Caco-2 (cell line): ENCODE data around the gene TMA16. TPM values are rescaled to one million over a fixed set of nuclear protein-coding genes. Genes with fewer than 3 reads are reported as not detected.
A peak's percentile ranks its signal among the peaks of the same experiment; 100 is the strongest.

Experiments
- BruUV-seq: library from RNA; stranded (reverse); fragments of 400-500 nt; replicated peaks from 2 replicates; lab custom pipeline; 2021; lab: Mats Ljungman, UMichigan
- CTCF ChIA-PET: fragments of 300-600 bp; sonication (Branson Sonifier 250); formaldehyde crosslinking; loops from one replicate; lab custom pipeline; 2022; ENCODE audit warnings: antibody characterized with exemption; lab: Charles Lee
- POLR2A ChIA-PET: fragments of 300-600 bp; sonication (Branson Sonifier 250); formaldehyde crosslinking; loops from one replicate; lab custom pipeline; 2022; ENCODE audit warnings: antibody characterized with exemption; lab: Charles Lee
- DNase-seq, 2 experiments: peaks; one replicate each; pipeline versions ENCODE4 v3.0.0 to v3.0.0-alpha.2; 2020 to 2022
- H3K27me3 ChIP-seq: replicated peaks from 2 replicates; pipeline ENCODE4 v1.6.0; 2011; ENCODE audit warnings: low read length; ENCODE audit not compliant: control insufficient read depth, insufficient read depth
- H3K36me3 ChIP-seq: 2 replicates; pipeline ENCODE4 v1.5.1; 2011; ENCODE audit warnings: low read length; ENCODE audit not compliant: control insufficient read depth, insufficient read depth
- H3K4me1 ChIP-seq: fragments of 250-450 bp; sonication (Bioruptor Pico); 2 replicates; pipeline ENCODE4 v1.5.1; 2020; ENCODE audit warnings: mild to moderate bottlenecking
- H3K4me3 ChIP-seq: 2 replicates; pipeline ENCODE4 v1.5.1; 2011; ENCODE audit warnings: low read depth, mild to moderate bottlenecking, control low read depth, low read length
- H3K9me3 ChIP-seq: fragments of 250-450 bp; sonication (Bioruptor Pico); 2 replicates; pipeline ENCODE4 v1.5.1; 2020; ENCODE audit warnings: mild to moderate bottlenecking, moderate library complexity
- H3K27ac Mint-ChIP-seq: one replicate; pipeline ENCODE4 v1.8.0; 2022; ENCODE audit warnings: mixed read lengths; ENCODE audit not compliant: unreplicated experiment
- H3K27me3 Mint-ChIP-seq: one replicate; pipeline ENCODE4 v1.8.0; 2022; ENCODE audit warnings: mixed read lengths; ENCODE audit not compliant: insufficient read depth, unreplicated experiment
- H3K36me3 Mint-ChIP-seq: one replicate; pipeline ENCODE4 v1.8.0; 2022; ENCODE audit warnings: mild to moderate bottlenecking, mixed read lengths; ENCODE audit not compliant: insufficient read depth, unreplicated experiment
- H3K4me1 Mint-ChIP-seq: one replicate; pipeline ENCODE4 v1.8.0; 2022; ENCODE audit warnings: low read depth, mixed read lengths; ENCODE audit not compliant: unreplicated experiment
- H3K4me3 Mint-ChIP-seq: one replicate; pipeline ENCODE4 v1.8.0; 2022; ENCODE audit warnings: mild to moderate bottlenecking, moderate library complexity, mixed read lengths; ENCODE audit not compliant: unreplicated experiment
- H3K9me3 Mint-ChIP-seq: one replicate; pipeline ENCODE4 v1.8.0; 2022; ENCODE audit warnings: mixed read lengths; ENCODE audit not compliant: unreplicated experiment
- intact Hi-C: fragments of 100-400 bp; cut with micrococcal nuclease; formaldehyde crosslinking; loops from one replicate; pipeline ENCODE4 v1.10.0; 2022; ENCODE audit not compliant: unreplicated experiment
- total RNA-seq: library from RNA; stranded (reverse); gene quantifications from 2 replicates; pipeline ENCODE4 v1.2.3, GENCODE V29; 2022
- TF ChIP-seq, protein P1 (sequence below), 2 experiments: fragments of 200-600 bp in 1 of 2; IDR thresholded peaks; 1 replicate in 1 of 2; 2 replicates in 1 of 2; pipeline versions ENCODE4 v1.5.1 to v1.8.0; 2011 to 2022; ENCODE audit warnings: antibody characterized with exemption in 1 of 2, control low read depth in 1 of 2, inconsistent platforms in 1 of 2, low read depth in 1 of 2, low read length in 1 of 2, mild to moderate bottlenecking in 1 of 2, moderate library complexity in 1 of 2; ENCODE audit not compliant: insufficient read depth in 1 of 2, severe bottlenecking in 1 of 2, unreplicated experiment in 1 of 2

The TMA16 gene
- total RNA-seq, 1 experiment from 2014 or later, result 31.1 TPM

DNA sequence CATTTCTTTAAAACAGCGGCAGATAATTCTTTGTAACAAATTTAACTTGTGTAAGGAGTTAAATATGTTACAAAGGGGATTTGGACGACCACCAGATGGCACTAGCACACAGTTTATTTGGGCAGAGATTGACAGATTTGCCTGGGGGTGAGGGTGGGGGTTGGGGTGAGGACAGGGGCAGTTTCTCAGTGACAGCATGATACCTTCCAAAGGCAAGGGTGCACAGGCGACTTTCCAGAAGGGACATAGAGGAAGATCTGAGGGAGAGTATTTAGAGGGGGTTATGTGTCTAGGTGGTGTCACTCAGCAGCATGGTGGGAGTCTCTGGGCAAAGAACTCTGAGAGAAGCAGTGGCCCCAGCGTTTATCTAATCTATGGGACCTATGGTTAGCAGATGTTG, 9.6 kb upstream of the TMA16 start:
- Mint-ChIP-seq H3K4me1 (no peaks in the 10 kb centered on the region), H3K27me3 (peaks cover 4% of the 10 kb centered on the region), H3K9me3 (no peaks in the 10 kb centered on the region), H3K27ac (no peak overlapping the region), H3K36me3 (no peaks in the 10 kb centered on the region), H3K4me3 (no peak overlapping the region)
- Histone ChIP-seq H3K9me3 (no peaks in the 10 kb centered on the region), H3K27me3 (no peaks in the 10 kb centered on the region), H3K4me1 (no peaks in the 10 kb centered on the region), H3K4me3 (no peak overlapping the region), H3K36me3 (no peaks in the 10 kb centered on the region)
- intact Hi-C loops, result loop anchor here (1.0 to 5.0 kb wide), 5 partner anchors 59 to 988 kb away; no protein-coding TSS in a partner anchor
- peak; percentile 59 to 60 for DNase-seq
- BruUV-seq, result no TSS peak
- TF ChIP-seq, protein P1, sequence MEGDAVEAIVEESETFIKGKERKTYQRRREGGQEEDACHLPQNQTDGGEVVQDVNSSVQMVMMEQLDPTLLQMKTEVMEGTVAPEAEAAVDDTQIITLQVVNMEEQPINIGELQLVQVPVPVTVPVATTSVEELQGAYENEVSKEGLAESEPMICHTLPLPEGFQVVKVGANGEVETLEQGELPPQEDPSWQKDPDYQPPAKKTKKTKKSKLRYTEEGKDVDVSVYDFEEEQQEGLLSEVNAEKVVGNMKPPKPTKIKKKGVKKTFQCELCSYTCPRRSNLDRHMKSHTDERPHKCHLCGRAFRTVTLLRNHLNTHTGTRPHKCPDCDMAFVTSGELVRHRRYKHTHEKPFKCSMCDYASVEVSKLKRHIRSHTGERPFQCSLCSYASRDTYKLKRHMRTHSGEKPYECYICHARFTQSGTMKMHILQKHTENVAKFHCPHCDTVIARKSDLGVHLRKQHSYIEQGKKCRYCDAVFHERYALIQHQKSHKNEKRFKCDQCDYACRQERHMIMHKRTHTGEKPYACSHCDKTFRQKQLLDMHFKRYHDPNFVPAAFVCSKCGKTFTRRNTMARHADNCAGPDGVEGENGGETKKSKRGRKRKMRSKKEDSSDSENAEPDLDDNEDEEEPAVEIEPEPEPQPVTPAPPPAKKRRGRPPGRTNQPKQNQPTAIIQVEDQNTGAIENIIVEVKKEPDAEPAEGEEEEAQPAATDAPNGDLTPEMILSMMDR (IDR thresholded peaks at IDR 0.05; ENCODE audit: insufficient read depth in 1 of 2, low read depth in 1 of 2, low read length in 1 of 2, severe bottlenecking in 1 of 2, unreplicated experiment in 1 of 2), result peak; percentile 58 to 63
- POLR2A ChIA-PET, result no interaction called here
- CTCF ChIA-PET, result no interaction called here

DNA sequence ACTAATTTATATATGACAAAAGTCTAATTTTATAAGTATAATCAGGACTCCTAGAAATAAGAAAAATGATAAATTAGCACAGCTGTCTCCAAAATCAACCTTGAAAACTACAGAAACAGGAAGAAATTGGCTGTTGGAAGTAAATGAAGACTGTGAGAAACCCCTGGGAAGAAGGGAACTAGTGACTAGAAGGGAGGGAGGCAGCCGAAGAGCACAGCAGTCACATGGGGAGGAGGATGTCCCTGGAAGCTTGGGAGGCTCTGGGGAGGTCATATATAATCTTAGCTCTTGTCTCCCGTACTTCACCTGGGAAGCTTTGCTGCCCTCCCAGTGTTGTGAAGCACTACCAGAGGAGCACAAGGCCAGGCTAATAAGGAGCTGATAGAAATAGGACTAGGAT, 8.9 kb upstream of the TMA16 start:
- peaks cover 6% of the 10 kb centered on the region for H3K27me3 Mint-ChIP-seq
- H3K4me3 Mint-ChIP-seq, result no peak overlapping the region
- CTCF ChIA-PET, result interaction anchor here (1.2 kb wide), 1 partner anchor 57 kb away, joined by 3 read pairs; no protein-coding TSS in a partner anchor
- no peak for DNase-seq
- no peaks in the 10 kb centered on the region for H3K36me3 Mint-ChIP-seq
- POLR2A ChIA-PET, result no interaction called here
- H3K4me1 Mint-ChIP-seq, result no peaks in the 10 kb centered on the region
- H3K36me3 ChIP-seq, result no peaks in the 10 kb centered on the region
- no peak overlapping the region for H3K27ac Mint-ChIP-seq
- intact Hi-C loops, result loop anchor here (2.0 to 5.0 kb wide), 2 partner anchors 195 to 527 kb away; no protein-coding TSS in a partner anchor
- no peaks in the 10 kb centered on the region for H3K27me3 ChIP-seq
- H3K4me3 ChIP-seq, result no peak overlapping the region
- no peaks in the 10 kb centered on the region for H3K4me1 ChIP-seq
- H3K9me3 Mint-ChIP-seq, result no peaks in the 10 kb centered on the region
- no peaks in the 10 kb centered on the region for H3K9me3 ChIP-seq
- no TSS peak for BruUV-seq
- TF ChIP-seq, protein P1 (IDR thresholded peaks at IDR 0.05; ENCODE audit: insufficient read depth in 1 of 2, low read depth in 1 of 2, low read length in 1 of 2, severe bottlenecking in 1 of 2, unreplicated experiment in 1 of 2), result no peak

DNA sequence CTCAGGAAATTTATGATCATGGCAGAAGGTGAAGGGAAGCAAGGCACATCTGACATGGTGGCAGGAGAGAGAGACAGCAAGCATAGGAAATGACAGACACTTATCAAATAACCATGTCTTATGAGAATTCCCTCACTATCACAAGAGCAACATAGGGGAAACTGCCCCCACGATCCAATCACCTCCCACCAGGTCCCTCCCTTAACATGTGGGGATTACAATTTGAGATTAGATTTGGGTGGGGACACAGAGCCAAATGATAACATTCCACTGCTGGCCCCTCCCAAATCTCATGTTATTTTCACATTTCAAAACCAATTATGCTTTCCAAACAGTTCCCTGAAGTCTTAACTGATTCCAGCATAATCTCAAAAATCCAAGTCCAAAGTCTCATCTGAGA, 8.2 kb upstream of the TMA16 start:
- TF ChIP-seq, protein P1 (IDR thresholded peaks at IDR 0.05; ENCODE audit: insufficient read depth in 1 of 2, low read depth in 1 of 2, low read length in 1 of 2, severe bottlenecking in 1 of 2, unreplicated experiment in 1 of 2), result no peak
- Histone ChIP-seq H3K36me3 (no peaks in the 10 kb centered on the region), H3K4me1 (no peaks in the 10 kb centered on the region), H3K9me3 (no peaks in the 10 kb centered on the region), H3K4me3 (no peak overlapping the region), H3K27me3 (no peaks in the 10 kb centered on the region)
- H3K27ac Mint-ChIP-seq, result no peak overlapping the region
- H3K27me3 Mint-ChIP-seq, result peaks cover 7% of the 10 kb centered on the region
- BruUV-seq, result no TSS peak
- DNase-seq, result no peak
- intact Hi-C loops, result loop anchor here (5.0 kb wide), 1 partner anchor 526 kb away; no protein-coding TSS in a partner anchor
- CTCF ChIA-PET, result interaction anchor here (1.2 kb wide), 1 partner anchor 57 kb away, joined by 3 read pairs; no protein-coding TSS in a partner anchor
- no peaks in the 10 kb centered on the region for H3K36me3 Mint-ChIP-seq
- H3K4me1 Mint-ChIP-seq, result no peaks in the 10 kb centered on the region
- POLR2A ChIA-PET, result no interaction called here
- no peaks in the 10 kb centered on the region for H3K9me3 Mint-ChIP-seq
- no peak overlapping the region for H3K4me3 Mint-ChIP-seq
